HEK293 (cell line): ENCODE results near the gene CD2AP.

ENCODE experiments used
- CTCF ChIA-PET: fragments of 350-600 bp; formaldehyde crosslinking; extraction: SDS; loops from one replicate; lab custom pipeline; 2021; ENCODE audit warnings: antibody characterized with exemption; lab: Yijun Ruan, JAX
- POLR2A ChIA-PET: fragments of 300-600 bp; formaldehyde crosslinking; extraction: SDS; loops from one replicate; lab custom pipeline; 2020; ENCODE audit warnings: antibody characterized with exemption, inconsistent platforms; lab: Yijun Ruan, JAX
- H3K27ac ChIP-seq: fragments of 200-500 bp; sonication (Bioruptor generic); 2 replicates; pipeline ENCODE4 v1.5.1; 2014; ENCODE audit warnings: low read depth, low read length, control low read depth, inconsistent platforms; ENCODE audit errors: extremely low read depth
- H3K36me3 ChIP-seq, 2 experiments: fragments of 200-500 bp in 1 of 2; sonication (Bioruptor generic) in 1 of 2; 1 replicate in 1 of 2; 2 replicates in 1 of 2; pipeline ENCODE4 v1.5.1; 2014 to 2017; ENCODE audit warnings: inconsistent platforms in 2 of 2, low read length in 2 of 2; ENCODE audit not compliant: control insufficient read depth in 2 of 2, insufficient read depth in 1 of 2
- H3K4me1 ChIP-seq: fragments of 200-500 bp; sonication (Bioruptor generic); 2 replicates; pipeline ENCODE4 v1.5.1; 2014; ENCODE audit warnings: mild to moderate bottlenecking, low read length, inconsistent platforms; ENCODE audit not compliant: control insufficient read depth, insufficient read depth
- H3K4me3 ChIP-seq: 2 replicates; pipeline ENCODE4 v1.5.1; 2011; ENCODE audit warnings: low read depth, mild to moderate bottlenecking, control low read depth, low read length, moderate library complexity
- H3K9me3 ChIP-seq: fragments of 200-500 bp; sonication (Bioruptor generic); 2 replicates; pipeline ENCODE4 v1.5.1; 2014; ENCODE audit warnings: low read depth, low read length, inconsistent platforms; ENCODE audit not compliant: control insufficient read depth, insufficient read depth
- BCL6B ChIP-seq: fragments of 450-650 bp; formaldehyde crosslinking; IDR thresholded peaks from 2 replicates; pipeline ENCODE4 v1.5.1; 2017; ENCODE audit warnings: missing biosample characterization, missing genetic modification characterization
- HOXA7 ChIP-seq: sonication (generic); formaldehyde crosslinking; IDR thresholded peaks from 2 replicates; pipeline ENCODE4 v1.8.1; 2022; ENCODE audit warnings: missing genetic modification reagents, borderline replicate concordance
- MYNN ChIP-seq: fragments of 450-650 bp; formaldehyde crosslinking; IDR thresholded peaks from 2 replicates; pipeline ENCODE4 v1.5.1; 2016; ENCODE audit warnings: missing biosample characterization, missing genetic modification characterization, borderline replicate concordance
- REPIN1 ChIP-seq: fragments of 450-650 bp; formaldehyde crosslinking; IDR thresholded peaks from 2 replicates; pipeline ENCODE4 v1.5.1; 2017; ENCODE audit warnings: missing biosample characterization, missing genetic modification characterization, low read depth
- TCF7L2 ChIP-seq: IDR thresholded peaks from 2 replicates; pipeline ENCODE4 v1.6.1; 2011; ENCODE audit warnings: low read depth, mild to moderate bottlenecking, inconsistent platforms, low read length, moderate library complexity, borderline replicate concordance
- ZFP37 ChIP-seq: fragments of 450-650 bp; formaldehyde crosslinking; IDR thresholded peaks from 2 replicates; pipeline ENCODE4 v1.5.1; 2016; ENCODE audit warnings: missing biosample characterization, missing genetic modification characterization
- ZFP69B ChIP-seq: fragments of 450-650 bp; formaldehyde crosslinking; IDR thresholded peaks from 2 replicates; pipeline ENCODE4 v1.5.1; 2016; ENCODE audit warnings: missing biosample characterization, missing genetic modification characterization
- ZNF10 ChIP-seq: fragments of 450-650 bp; formaldehyde crosslinking; IDR thresholded peaks from 2 replicates; pipeline ENCODE4 v1.5.1; 2017; ENCODE audit warnings: missing biosample characterization, missing genetic modification characterization
- ZNF133 ChIP-seq: fragments of 450-650 bp; formaldehyde crosslinking; IDR thresholded peaks from 2 replicates; pipeline ENCODE4 v1.5.1; 2016; ENCODE audit warnings: missing biosample characterization, missing genetic modification characterization
- ZNF138 ChIP-seq: fragments of 450-650 bp; formaldehyde crosslinking; IDR thresholded peaks from 2 replicates; pipeline ENCODE4 v1.5.1; 2016; ENCODE audit warnings: missing biosample characterization, missing genetic modification characterization, borderline replicate concordance
- ZNF140 ChIP-seq: fragments of 450-650 bp; formaldehyde crosslinking; IDR thresholded peaks from 2 replicates; pipeline ENCODE4 v1.5.1; 2016; ENCODE audit warnings: missing biosample characterization, missing genetic modification characterization
- ZNF175 ChIP-seq: fragments of 450-650 bp; formaldehyde crosslinking; IDR thresholded peaks from 2 replicates; pipeline ENCODE4 v1.5.1; 2016; ENCODE audit warnings: missing biosample characterization, missing genetic modification characterization
- ZNF184 ChIP-seq: fragments of 450-650 bp; IDR thresholded peaks from 2 replicates; pipeline ENCODE4 v1.5.1; 2018; ENCODE audit warnings: missing biosample characterization, mild to moderate bottlenecking, missing genetic modification characterization
- ZNF202 ChIP-seq: fragments of 450-650 bp; formaldehyde crosslinking; IDR thresholded peaks from 2 replicates; pipeline ENCODE4 v1.5.1; 2016; ENCODE audit warnings: missing biosample characterization, missing genetic modification characterization, borderline replicate concordance
- ZNF214 ChIP-seq: fragments of 450-650 bp; formaldehyde crosslinking; IDR thresholded peaks from 2 replicates; pipeline ENCODE4 v1.5.1; 2017; ENCODE audit warnings: missing biosample characterization, mild to moderate bottlenecking, missing genetic modification characterization, borderline replicate concordance
- ZNF24 ChIP-seq: fragments of 450-650 bp; formaldehyde crosslinking; IDR thresholded peaks from 2 replicates; pipeline ENCODE4 v1.5.1; 2016; ENCODE audit warnings: missing biosample characterization, missing genetic modification characterization
- ZNF274 ChIP-seq, 2 experiments: fragments of 200-500 bp in 1 of 2; fragments of 450-650 bp in 1 of 2; sonication (Bioruptor generic) in 1 of 2; formaldehyde crosslinking in 1 of 2; IDR thresholded peaks; 2 replicates each; pipeline versions ENCODE4 v1.5.1 to v1.6.1; 2014 to 2016; ENCODE audit warnings: borderline replicate concordance in 1 of 2, inconsistent platforms in 1 of 2, low read length in 1 of 2, missing biosample characterization in 1 of 2, missing genetic modification characterization in 1 of 2
- ZNF416 ChIP-seq: fragments of 450-650 bp; formaldehyde crosslinking; IDR thresholded peaks from 2 replicates; pipeline ENCODE4 v1.5.1; 2016; ENCODE audit warnings: missing biosample characterization, missing genetic modification characterization
- ZNF518A ChIP-seq: fragments of 450-650 bp; formaldehyde crosslinking; conservative IDR thresholded peaks from 2 replicates; pipeline ENCODE4 v1.5.1; 2016; ENCODE audit warnings: low read depth, missing biosample characterization, missing genetic modification characterization
- ZNF529 ChIP-seq: fragments of 450-650 bp; formaldehyde crosslinking; IDR thresholded peaks from 2 replicates; pipeline ENCODE4 v1.5.1; 2017; ENCODE audit warnings: missing genetic modification characterization, missing biosample characterization; ENCODE audit not compliant: insufficient replicate concordance
- ZNF555 ChIP-seq: fragments of 450-650 bp; formaldehyde crosslinking; conservative IDR thresholded peaks from 2 replicates; pipeline ENCODE4 v1.5.1; 2017; ENCODE audit warnings: missing biosample characterization, mild to moderate bottlenecking, missing genetic modification characterization, inconsistent platforms
- ZNF791 ChIP-seq: fragments of 450-650 bp; formaldehyde crosslinking; IDR thresholded peaks from 2 replicates; pipeline ENCODE4 v1.5.1; 2016; ENCODE audit warnings: missing biosample characterization, missing genetic modification characterization
- ZSCAN23 ChIP-seq: fragments of 450-650 bp; formaldehyde crosslinking; IDR thresholded peaks from 2 replicates; pipeline ENCODE4 v1.5.1; 2016; ENCODE audit warnings: missing biosample characterization, missing genetic modification characterization
- TF ChIP-seq, protein P1 (sequence below): fragments of 450-650 bp; formaldehyde crosslinking; IDR thresholded peaks from 2 replicates; pipeline ENCODE4 v1.5.1; 2016; ENCODE audit warnings: missing biosample characterization, missing genetic modification characterization, borderline replicate concordance
- TF ChIP-seq, protein P2 (sequence below): fragments of 450-650 bp; formaldehyde crosslinking; IDR thresholded peaks from 2 replicates; pipeline ENCODE4 v1.5.1; 2016; ENCODE audit warnings: missing biosample characterization, missing genetic modification characterization

CD2AP gene

DNA sequence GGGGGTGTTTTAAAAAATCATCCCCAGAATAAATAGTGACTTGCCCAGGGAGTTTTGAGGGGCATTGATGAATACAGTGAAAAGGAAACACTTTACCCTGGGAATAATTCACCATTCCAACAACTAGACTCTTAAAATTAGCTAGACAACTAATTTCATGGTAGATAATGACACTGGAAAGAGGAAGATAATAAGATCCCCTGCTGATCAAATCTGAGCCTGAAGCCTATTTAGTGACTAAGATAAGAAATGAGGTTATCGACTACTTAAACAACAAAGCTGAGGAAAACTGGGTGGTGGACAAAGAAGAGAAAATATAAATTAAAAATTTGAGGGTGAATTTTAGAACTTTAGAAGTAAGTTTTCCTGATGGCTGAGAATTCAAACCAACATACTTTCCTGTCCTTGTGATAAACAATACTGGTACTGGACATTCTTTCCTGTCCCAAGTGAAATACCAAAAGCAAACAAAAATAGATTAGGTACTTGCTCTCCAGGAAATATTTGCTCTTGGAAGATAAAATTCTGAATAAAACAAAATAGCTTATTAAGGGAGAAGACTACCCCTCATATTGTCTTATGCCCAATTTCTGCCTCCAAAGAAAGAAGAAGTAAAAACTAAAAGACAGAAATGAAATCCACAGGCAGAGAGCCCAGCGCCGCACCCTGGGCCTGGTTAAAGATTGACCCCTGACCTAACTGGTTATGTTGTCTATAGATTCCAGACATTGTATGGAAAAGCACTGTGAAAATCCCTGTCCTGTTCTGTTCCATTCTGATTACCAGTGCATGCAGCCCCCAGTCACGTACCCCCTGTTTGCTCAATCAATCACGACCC is 156.8 kb downstream of the CD2AP start (continued):
- TF ChIP-seq, protein P1, sequence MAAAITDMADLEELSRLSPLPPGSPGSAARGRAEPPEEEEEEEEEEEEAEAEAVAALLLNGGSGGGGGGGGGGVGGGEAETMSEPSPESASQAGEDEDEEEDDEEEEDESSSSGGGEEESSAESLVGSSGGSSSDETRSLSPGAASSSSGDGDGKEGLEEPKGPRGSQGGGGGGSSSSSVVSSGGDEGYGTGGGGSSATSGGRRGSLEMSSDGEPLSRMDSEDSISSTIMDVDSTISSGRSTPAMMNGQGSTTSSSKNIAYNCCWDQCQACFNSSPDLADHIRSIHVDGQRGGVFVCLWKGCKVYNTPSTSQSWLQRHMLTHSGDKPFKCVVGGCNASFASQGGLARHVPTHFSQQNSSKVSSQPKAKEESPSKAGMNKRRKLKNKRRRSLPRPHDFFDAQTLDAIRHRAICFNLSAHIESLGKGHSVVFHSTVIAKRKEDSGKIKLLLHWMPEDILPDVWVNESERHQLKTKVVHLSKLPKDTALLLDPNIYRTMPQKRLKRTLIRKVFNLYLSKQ (tag by site-specific recombination), result no peak
- TF ChIP-seq ZNF214 (tag by site-specific recombination) (peak; percentile 72; the same call in 1 of the 2 replicates), TCF7L2 (peak; percentile 34; the same call in 1 of the 2 replicates), ZNF184 (tag by site-specific recombination) (no peak), ZNF10 (tag by site-specific recombination) (no peak), ZFP37 (no peak), ZNF133 (tag by site-specific recombination) (no peak), MYNN (no peak), ZNF274 (IDR thresholded peaks at IDR 0.05; ENCODE audit: low read length) (no peak), ZNF274 (tag by site-specific recombination; IDR thresholded peaks at IDR 0.05; ENCODE audit: borderline replicate concordance) (no peak), ZFP69B (tag by site-specific recombination) (no peak)

GRCh38 chr6:47646689-47647088 is 169.1 kb downstream of the CD2AP start:
- Histone ChIP-seq H3K27ac (no peak overlapping the region), H3K4me1 (no peaks in the 10 kb centered on the region), H3K4me3 (no peak overlapping the region), H3K9me3 (no peaks in the 10 kb centered on the region), H3K36me3 (no peaks in the 10 kb centered on the region)
- ChIA-PET CTCF (interaction anchor here (0.8 to 1.5 kb wide), 5 partner anchors 88 to 143 kb away, joined by 3 to 9 read pairs (median 4); no protein-coding TSS in a partner anchor), POLR2A (no interaction called here)
- TF ChIP-seq ZNF175 (tag by site-specific recombination) (no peak), ZNF529 (no peak), ZNF24 (tag by site-specific recombination) (no peak), ZNF518A (tag by site-specific recombination) (no peak), ZNF416 (tag by site-specific recombination) (no peak), ZNF555 (tag by site-specific recombination) (no peak), ZNF202 (tag by site-specific recombination) (no peak), BCL6B (tag by site-specific recombination) (no peak), REPIN1 (no peak), ZNF274 (IDR thresholded peaks at IDR 0.05; ENCODE audit: low read length) (no peak), ZNF274 (tag by site-specific recombination; IDR thresholded peaks at IDR 0.05; ENCODE audit: borderline replicate concordance) (no peak), HOXA7 (CRISPR knock-in tag) (no peak), ZNF140 (tag by site-specific recombination) (no peak), ZSCAN23 (tag by site-specific recombination) (no peak), ZNF138 (no peak), ZNF791 (tag by site-specific recombination) (no peak)
- TF ChIP-seq, protein P2, sequence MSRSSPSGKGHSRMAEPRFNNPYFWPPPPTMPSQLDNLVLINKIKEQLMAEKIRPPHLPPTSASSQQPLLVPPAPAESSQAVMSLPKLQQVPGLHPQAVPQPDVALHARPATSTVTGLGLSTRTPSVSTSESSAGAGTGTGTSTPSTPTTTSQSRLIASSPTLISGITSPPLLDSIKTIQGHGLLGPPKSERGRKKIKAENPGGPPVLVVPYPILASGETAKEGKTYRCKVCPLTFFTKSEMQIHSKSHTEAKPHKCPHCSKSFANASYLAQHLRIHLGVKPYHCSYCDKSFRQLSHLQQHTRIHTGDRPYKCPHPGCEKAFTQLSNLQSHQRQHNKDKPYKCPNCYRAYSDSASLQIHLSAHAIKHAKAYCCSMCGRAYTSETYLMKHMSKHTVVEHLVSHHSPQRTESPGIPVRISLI (tag by site-specific recombination), result no peak
